Activated CD4-positive, alpha-beta T cell treated with anti-CD3 and anti-CD28 coated beads, Interleukin-10, Interleukin-2, amounts not matched to agents 100 ng/mL and 50 ng/mL, durations not matched to agents 16 hours and 8 hours (primary cell): ENCODE measurements around the gene CFH.
"Not testable (repeated sequence)": the region's sequence is repeated elsewhere in the genome, so short reads cannot be mapped to it uniquely, and the experiment has no call there.

Experiments used
- DNase-seq: peaks from one replicate; pipeline ENCODE4 v3.0.0-alpha.2; 2020

CFH gene

DNA sequence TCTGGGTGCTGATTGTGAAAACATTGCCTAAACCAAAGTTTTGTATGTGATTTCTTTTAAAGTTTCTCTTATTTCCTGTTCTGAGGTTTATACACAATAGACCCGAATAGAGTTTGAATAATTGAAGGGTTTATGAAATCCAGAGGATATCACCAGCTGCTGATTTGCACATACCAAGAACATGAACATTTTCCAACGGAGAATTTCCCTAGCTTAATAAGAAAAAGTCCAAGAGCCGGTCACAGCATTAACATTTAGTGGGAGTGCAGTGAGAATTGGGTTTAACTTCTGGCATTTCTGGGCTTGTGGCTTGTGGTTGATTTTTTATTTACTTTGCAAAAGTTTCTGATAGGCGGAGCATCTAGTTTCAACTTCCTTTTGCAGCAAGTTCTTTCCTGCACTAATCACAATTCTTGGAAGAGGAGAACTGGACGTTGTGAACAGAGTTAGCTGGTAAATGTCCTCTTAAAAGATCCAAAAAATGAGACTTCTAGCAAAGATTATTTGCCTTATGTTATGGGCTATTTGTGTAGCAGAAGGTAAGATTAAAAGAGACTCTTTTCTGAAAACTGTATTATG, at the start of gene CFH:
Gene CFH (plus strand): TSS at position 407 of the 579 bp plus-strand sequence. CDS start 75 bp downstream, at position 482.
- peak; percentile 31 for DNase-seq

DNA sequence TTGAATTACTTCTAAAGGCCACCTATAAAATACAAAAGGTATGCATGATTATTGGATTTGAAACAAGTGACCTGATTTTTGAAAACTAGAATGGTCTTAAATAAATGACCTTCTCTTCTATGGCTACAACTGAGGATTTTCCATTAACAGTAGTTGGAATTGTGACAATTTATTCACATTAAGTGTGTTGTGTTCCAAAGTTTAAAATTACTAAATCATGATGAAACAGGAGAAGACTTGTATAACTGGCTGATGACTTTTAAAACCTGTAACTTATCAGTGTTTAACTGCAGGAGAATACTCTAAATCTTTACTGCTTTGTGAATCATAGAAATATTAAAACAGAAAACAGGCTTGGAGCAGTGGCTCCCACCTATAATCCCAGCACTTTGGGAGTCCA, 48.2 kb upstream of the CFH start:
- DNase-seq, result no peak

DNA sequence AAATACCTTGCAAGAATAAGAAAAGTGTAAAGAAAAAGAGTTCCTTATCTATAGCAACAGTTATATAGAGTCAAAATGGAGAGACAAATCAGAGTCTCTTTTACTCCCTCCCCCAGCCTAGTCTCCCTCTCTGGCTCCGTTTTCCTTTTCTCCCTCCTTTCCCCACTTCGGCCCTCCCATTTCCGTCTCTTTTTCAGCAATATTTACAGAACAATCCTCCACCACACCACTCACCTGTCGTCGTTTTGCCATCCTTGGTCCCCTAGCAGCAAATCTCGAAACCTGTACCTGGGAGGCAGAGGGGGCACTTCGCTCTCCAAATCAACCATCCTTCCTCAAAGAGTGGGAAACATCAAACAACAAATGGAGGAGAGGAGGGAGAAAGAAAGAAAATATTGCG, 43.9 kb upstream of the CFH start:
- DNase-seq, result no peak

DNA sequence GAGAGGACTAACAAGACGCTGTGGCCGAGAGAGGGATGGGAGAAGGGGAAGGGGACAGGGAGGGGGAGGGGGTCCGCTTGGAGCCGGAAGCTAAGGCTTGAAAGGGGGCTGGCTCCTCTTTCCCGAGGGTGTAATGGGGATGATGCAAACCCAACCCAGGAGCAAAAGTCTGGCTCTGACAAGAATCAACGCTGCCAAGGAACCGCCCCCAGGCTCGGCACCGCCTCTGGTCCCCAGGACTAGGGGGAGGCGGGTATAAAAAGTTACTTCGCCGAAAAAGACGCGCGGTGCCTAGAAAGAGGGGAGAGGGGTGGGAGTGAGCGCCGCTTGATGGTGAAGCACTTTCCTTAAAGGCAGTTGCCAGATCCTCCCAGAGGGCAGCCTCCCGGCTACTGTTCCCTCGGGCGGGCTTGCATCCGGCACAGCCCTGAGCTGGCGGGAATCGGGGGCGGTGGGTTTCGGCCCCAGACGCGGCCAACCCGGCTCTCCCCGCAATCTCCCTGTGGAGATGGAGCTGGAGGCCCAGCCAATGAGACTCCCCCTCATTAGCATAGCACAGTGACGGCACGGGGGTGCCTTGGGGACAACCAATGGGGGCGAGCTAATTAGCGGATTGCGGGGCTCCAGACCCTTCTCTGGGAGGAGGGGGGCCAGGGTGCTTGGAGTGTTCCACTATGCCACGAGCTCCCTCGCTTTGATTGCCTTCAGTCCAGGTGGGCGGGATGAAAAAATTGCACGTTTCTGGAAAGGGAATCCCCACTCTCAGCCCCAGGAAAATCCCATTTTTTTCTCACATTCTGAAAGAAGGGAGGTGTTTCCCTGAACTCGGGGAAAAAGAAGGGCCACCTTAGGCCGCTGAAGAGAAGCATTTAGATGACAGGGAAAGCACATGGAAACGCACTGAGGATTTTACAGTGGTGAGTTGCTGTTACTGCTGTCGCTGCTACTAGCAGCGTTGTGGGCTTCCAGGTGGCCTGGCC, 43.2 kb upstream of the CFH start, which contains the start of gene KCNT2:
Gene KCNT2 (minus strand): TSS at position 51 of the 980 bp plus-strand sequence. CDS start 131 bp downstream, outside the sequence.
- DNase-seq, result peak; percentile 0

DNA sequence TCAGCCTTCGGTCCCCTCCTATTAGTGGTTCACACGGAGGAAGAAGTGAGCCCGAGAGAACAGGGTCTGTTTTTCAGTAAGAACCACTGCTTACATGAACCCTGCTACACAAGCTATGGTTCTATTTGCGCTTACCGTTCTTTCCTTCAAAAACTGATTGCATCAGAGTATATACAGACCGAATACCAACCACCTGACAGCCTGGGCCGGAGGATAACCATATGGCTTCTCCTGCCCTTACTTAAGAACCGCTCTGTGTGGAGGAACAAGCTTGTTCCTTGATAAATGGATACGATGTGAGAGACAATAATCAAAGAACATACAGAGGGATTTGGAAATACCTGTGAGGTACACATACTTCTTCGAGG, 42.5 kb upstream of the CFH start:
- DNase-seq, result no peak

DNA sequence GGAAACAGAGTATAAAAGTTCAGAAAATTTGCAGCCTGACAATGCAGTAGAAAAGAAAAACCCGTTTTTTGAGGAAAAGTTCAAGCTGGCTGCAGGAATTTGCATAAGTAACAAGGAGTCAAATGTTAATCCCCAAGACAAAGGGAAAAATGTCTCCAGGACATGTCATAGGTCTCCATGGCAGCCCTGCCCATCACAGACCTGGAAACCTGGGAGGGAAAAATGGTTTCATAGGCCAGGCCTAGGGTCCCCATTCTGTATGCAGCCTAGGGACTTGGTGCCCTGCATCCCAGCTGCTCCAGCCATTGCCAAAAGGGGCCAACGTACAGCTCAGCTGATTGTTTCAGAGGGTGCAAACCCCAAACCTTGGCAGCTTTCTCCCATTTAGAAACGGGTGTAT, 40.0 kb upstream of the CFH start:
- DNase-seq, result no peak

DNA sequence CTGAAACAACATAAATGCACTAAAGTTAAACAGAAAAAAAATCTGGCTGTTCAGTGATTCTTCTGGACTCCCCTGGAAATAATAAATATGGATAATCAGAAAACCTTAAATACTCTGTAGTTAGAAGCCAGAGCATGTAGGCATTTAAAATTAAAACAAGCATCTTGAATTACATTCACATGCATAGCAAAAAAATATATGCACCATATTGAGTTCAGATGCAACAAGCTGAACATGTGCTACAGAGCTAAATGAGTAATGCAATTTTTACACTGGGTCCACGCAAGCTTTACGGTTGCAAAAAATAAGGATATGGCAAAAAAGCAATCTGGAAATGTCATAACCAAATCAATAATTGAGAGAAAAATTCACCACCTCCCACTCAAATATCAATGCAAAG, 32.1 kb upstream of the CFH start:
- DNase-seq, result no peak

DNA sequence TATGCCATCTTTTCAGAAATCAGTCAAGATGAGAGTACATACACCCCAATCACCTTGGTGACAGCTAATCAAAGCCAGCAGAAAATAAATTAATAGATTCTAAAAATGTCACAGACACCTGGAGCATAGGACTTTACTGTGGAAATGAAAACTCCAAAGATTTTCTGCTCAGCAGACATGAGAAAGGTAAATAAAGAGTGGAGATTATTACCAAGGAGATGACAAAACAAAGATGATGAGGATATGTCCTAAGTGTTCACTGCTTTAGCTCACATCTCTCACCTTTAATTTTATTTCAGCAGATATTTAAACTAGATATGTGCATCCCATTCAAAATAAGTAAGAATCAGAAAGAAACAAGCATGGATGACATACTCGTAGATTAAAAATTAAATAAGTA, 28.8 kb upstream of the CFH start:
- no peak for DNase-seq

DNA sequence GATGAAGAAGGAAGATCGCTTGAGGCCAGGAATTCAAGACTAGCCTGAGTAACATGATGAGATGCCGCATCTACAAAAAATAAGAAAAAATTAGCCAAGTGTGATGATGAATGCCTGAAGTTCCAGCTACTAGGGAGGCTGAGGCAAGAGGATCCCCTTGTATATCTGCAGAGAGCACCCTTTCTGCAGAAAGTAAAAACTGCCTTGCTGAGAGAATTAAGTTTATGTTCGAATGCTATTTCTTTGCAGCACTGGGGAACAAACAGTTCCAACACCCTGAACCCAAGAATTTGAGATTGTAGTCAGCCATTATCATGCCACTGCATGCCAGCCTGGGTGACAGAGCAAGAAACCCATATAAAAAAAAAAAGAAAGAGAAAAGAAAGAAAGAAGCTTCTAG, 23.0 kb upstream of the CFH start:
- no peak for DNase-seq

DNA sequence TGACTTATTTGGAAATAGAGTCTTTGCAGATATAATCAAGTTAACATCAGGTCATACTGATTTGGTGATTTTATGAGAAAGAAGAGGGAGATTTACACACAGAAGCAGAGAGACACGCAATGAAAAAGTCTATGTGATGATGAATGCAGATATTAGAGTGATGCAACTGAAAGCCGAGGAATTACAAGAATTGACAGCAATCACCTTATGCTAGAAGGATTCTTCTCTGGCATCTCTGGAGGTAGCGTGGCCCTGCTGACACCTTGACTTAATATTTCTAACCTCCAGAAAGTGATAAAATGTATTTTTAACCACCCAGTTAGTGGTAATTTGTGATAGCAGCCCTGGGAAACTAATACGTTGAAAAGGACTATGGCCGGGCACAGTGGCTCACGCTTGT, 14.2 kb upstream of the CFH start:
- DNase-seq, result no peak

DNA sequence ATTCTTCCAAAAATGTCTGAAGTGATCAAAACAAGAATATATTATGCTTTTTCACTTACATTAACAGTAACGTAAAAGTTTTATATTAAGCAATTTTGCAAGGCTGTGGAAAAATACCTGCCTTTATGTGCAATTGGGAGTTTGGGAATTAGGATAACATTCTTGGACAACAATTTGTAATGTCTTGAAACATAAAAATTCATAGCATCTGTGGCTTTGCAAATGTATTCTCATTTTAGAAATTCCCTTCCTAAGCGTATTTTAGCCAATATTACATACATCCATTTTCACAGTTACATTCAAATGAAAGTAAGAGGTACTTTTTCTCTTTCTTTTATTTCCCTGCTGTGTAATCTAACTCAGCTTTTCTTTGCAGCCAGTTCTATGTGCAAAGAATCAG, 13.4 kb upstream of the CFH start:
- DNase-seq, result no peak

DNA sequence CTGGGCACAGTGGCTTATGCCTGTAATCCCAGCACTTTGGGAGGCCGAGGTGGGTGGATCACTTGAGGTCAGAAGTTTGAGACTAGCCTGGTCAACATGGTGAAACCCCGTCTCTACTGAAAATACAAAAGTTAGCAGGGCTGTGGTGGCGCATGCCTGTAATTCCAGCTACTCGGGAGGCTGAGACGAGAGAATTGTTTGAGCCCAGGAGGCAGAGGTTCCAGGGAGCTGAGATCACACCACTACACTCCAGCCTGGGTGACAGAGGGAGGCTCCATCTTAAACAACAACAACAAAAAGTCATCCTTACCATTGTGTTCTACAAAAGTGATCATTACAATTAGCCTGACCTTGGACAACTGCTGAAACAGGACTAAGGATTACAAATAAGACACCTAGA, 12.6 kb upstream of the CFH start:
- DNase-seq, result not testable (repeated sequence)

DNA sequence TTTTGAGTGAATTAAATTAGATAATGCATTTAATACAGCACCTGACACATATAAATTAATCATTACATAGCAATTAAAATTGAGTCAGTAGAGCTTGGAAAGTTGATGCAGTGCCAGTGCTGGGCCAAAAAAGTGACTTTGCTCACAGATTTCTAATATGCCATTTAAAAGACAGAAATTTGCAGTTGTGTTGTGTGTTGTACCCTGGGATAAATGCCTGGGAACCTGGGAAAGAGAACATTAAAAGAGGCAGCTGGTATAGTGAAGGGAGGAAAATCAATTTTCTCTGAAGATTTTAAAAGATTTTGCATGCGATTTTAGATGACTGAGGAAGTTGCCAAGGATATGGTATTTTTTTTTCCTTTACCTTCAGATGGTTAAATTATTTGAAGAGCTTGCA, 10.9 kb upstream of the CFH start:
- no peak for DNase-seq

DNA sequence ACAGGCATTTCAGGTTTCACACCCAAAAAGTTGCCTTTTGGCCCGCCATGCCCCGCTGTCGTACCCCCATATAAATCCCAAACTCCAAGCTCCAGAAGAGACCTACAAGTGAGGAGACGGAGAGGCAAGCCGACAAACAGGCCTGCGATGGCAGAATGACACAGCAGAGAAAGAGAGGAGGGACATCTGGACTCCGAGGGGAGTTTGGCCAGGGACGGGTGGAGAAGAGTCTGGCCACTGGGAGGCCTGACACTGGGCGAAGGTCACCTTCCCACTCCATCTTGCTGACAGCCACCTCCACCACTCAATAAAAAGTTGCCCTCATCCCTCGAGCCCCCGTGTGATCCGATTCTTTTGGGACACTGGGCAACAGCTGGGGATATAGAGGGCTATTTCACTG, 1.9 kb upstream of the CFH start:
- no peak for DNase-seq

DNA sequence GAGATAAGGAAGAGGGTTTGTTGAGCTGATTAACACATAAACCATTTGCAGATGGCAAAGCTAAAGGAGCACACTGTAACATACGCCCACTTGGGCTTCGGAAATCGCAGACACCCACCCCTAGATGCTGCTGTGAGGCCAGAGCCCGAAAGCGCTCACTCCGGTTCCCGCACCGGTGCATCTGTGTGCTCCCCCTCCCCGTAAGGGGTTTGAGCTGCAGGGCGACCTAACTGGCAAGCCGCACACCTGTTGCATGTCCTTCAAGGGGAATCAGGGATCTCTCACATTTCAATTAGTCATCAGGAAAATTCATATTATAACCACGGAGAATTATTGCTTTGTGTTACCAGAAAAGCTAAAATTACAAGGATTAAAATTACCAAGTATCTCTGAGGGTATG, 1.4 kb upstream of the CFH start:
- no peak for DNase-seq

DNA sequence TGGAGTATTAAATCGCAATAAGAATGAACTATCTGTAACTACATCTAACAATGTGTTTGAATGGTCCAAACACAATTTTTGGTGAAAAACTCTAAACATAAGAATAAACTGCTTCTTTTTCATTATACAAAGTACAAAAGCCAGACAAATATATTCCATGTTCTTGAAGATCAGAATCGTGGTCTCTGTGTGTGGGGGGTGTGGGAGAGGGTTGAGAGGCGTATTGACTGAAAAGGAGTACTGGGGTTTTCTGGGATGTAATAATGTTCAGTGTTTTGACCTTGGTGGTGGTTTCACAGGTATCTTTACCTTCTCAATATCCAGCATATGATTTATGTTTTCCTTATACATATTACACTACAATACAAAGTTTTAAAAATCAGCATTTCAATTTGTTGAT, 764 bp upstream of the CFH start:
- no peak for DNase-seq

DNA sequence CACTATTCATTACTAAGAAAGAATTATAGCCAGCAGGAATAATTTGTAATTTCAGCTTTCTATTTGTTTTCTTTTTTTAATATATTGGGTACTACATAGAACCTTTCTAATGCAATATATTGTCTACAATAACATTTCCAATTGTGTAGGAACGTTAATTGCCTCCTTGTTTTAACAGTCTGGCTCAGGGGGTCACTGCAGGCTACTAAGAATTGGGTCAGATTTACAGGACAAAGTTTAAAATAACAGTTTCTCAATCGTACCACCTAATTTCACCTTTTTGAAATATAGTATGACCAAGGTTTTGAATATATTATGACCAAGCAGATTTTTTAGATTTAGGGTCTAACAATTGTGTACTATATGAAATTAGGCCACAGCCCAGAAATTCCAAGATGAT, 2.4 kb downstream of the CFH start:
- no peak for DNase-seq

DNA sequence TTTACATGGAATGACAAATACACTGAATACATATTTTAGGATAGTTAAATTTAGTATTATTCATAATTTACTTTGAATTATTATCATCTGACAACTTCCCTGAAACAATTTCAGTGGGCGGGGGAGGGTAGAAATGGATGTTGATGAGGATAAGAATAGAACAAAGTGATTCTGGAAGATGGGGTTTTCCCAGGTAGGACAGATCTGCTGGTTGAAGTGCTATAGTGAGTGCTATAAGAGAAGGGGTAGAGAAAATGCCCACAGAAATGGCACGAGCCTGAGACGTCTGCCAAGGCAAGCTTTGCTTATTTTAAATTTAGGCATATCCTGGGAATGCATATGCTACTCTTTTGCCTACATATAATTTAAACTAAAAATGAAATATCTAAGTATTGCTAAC, 3.2 kb downstream of the CFH start:
- no peak for DNase-seq

DNA sequence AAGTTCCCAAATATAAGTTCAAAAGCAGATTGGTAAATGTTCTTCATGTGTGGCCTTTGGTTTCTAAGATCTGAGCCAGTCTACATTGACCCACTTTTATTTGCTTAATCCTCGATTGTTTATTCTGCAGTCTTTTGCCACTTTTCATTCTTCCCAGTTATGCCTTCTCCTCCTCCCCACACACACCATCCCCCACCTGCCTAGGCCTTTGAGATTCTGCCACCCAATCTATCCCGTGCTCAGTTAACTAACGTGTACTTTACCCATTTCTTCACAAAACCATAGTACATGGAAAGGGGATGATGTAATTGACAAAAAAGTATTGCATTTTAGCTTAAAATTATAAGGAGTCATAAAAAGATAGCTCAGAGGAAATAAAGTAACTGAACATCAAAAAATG, 3.7 kb downstream of the CFH start:
- DNase-seq, result no peak

DNA sequence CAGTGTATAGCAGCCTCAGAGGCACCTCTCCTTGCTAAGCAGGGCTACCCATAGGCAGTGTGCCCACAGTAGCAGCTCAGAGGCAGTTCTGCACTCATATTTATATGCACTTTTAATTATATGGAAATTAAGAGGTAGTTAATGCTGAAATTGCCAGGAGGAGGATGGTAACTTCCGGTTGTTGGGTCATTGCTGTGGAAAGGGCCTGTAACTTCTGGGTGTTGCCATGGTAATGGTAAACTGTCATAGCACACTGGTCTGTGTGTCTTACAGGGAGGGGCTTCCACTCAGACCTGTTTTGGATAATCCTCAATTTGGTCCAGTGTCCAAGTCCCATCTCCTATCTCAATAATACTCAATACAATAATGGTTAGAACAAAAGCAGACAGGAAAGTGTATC, 7.6 kb downstream of the CFH start:
- DNase-seq, result no peak

DNA sequence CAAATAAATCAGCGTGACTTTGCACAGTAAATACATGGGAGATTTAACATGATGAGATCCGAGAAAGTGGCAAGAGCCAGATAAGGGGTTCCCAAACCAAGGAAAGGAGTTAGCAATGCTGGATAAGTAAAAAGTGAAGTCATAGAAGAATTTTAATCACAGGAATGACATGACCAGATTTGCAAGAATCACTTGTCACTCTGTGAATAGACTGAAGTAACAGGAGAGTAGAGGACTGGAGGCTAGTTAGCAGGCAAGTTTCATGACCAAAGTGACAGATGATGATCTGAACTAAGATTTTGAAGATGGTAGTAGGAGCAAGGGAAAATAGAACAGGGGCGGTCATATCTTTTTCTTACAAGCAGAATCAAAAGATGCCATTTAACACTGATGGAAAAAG, 8.4 kb downstream of the CFH start:
- DNase-seq, result no peak

DNA sequence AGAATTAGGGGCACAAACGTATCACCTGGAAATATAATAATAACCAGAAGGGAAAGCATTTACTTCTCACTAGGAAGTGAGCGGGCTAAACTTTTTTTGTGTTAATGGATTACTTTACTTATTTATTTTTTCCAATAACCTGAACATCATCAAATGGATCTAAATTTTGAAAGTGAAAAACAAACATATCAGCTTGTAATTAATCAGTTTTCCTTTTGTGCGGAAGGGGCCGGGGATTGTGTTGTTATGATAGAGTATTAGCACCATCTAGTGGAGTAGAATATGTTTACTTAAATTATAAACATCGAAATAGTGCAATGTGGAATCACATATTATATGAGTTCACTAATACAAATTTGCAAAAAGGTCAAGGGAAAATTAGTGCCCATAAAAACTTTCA, 9.0 kb downstream of the CFH start:
- peak; percentile 36 for DNase-seq

DNA sequence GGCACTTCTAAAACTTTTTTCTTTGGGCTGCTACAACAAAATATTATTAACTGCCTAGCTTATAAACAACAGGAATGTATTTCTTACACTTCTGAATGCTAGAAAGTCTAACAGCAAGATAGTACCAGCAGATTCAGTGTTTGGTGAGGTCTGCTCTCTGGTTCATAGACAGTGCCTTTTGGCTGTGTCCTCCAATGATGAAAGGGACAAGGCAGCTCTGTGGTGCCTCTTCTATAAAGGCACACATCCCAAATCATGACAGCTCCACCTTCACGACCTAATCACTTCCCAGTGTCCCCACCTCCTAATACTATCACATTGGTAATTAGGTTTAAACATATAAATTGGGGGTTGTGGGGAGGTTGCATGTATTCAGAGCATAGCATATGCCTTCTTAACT, 9.5 kb downstream of the CFH start:
- DNase-seq, result no peak

DNA sequence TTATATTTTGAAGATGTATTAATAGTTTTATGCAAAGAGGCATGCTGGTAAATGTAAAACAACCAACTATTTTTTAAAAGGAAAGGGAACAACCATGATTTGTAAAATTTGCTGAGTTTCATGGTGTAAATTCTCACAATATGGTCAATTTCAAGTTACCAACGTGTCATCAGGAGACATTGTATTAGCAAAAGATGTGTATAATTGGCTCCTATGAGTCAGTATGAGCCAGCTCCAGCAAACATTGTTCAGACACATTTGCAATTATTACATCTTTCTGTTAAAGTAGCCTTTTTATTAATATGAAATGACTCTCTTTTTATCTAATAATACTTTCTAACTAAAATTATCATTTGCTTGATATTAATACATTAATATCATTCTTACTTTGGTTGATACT, 15.3 kb downstream of the CFH start:
- DNase-seq, result no peak

DNA sequence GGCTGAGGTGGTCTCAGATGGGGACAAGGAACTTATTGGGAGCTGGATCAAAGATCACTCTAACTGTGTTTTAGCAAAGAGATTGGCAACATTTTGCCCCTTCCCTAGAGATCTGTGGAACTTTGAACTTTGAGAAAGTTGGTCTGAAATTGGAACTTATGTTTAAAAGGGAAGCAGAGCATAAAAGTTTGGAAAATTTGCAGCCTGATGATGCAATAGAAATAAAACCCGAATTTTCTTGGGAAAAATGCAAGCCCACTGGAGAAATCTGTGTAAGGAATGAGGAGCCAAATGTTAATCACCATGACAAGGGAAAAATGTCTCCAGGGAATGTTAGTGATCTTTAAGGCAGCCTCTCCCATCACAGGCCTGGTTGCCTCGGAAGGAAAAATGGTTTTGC, 17.2 kb downstream of the CFH start:
- DNase-seq, result no peak
